Measurements from ENCODE around the gene NVL. TPM values are rescaled to one million over a fixed set of nuclear protein-coding genes. Genes with fewer than 3 reads are reported as not detected.

Gene NVL
- polyA plus RNA-seq, 2 of the 4 experiments (the other 2 are of a cell fraction): 22.3 to 28.6 TPM

DNA sequence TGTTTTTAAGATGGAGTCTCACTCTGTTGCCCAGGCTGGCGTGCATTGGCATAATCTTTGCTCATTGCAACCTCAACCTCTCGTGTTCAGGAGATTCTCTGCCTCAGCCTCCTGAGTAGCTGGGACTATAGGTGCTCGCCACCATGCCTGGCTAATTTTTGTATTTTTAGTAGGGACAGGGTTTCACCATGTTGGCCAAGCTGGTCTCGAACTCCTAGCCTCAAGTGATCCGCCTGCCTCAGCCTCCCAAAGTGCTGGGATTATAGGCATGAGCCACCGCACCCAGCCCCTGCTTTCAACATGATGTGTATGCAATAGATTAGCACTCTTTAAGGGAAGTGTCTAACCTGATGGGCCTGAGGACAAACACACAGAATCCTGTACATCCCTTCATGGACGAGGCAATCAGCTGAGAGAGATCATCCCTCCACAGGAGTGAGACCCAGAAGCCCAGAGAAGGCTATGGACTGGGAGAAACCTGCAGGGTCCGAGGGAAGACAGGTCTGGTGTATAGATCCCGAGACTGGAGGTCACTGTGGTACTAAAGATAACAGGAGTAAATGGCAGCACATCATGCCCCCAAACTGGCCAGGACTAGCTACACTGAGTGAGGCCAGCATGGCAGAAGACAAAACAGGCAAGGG is 152.5 kb downstream of the NVL start:
- ChIA-PET POLR2A (no interaction called here), CTCF (interaction anchor here (0.6 kb wide), 1 partner anchor 1463 kb away, joined by 5 read pairs; no protein-coding TSS in a partner anchor)
- DNase-seq (ENCODE audit: low read depth in 1 of 2, low spot score in 1 of 2): no peak
- Histone ChIP-seq H3K4me3 (no peak overlapping the region), H3K9me3 (no peaks in the 10 kb centered on the region), H3K4me1 (peaks cover 3% of the 10 kb centered on the region; the same call in 1 of the 3 replicates), H3K27ac (no peak overlapping the region), H3K4me2 (no peak overlapping the region)
- TF ChIP-seq RNF2 (IDR thresholded peaks at IDR 0.05; ENCODE audit: borderline replicate concordance, low read depth) (no peak), CHD4 (IDR thresholded peaks at IDR 0.05; ENCODE audit: borderline replicate concordance) (no peak), MAZ (IDR thresholded peaks at IDR 0.05; ENCODE audit: borderline replicate concordance, low read depth, low read length) (no peak)
- TF ChIP-seq, protein P1, sequence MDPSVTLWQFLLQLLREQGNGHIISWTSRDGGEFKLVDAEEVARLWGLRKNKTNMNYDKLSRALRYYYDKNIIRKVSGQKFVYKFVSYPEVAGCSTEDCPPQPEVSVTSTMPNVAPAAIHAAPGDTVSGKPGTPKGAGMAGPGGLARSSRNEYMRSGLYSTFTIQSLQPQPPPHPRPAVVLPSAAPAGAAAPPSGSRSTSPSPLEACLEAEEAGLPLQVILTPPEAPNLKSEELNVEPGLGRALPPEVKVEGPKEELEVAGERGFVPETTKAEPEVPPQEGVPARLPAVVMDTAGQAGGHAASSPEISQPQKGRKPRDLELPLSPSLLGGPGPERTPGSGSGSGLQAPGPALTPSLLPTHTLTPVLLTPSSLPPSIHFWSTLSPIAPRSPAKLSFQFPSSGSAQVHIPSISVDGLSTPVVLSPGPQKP (IDR thresholded peaks at IDR 0.05; ENCODE audit: low read depth, low read length): no peak
- TF ChIP-seq, protein P2, sequence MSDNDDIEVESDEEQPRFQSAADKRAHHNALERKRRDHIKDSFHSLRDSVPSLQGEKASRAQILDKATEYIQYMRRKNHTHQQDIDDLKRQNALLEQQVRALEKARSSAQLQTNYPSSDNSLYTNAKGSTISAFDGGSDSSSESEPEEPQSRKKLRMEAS (IDR thresholded peaks at IDR 0.05): no peak
- 81% methylated on average over 9 of the region's 9 CpGs for whole genome bisulfite sequencing (ENCODE audit: missing lambda C conversion rate)
- FAIRE-seq: no peak
- ATAC-seq: no peak

Small RNA genes lying within 50 kb of the gene (small RNA-seq; reads per million reads assigned to genes)
- 0 reads per million in 6 experiments for gene MIR320B2
- gene RF00139: 0 reads per million in 6 experiments
- gene RNU6-1008P: 0 reads per million in 6 experiments

Other genes starting within 250 kb of the NVL start
- 25.6 and 31.5 TPM in 2 replicates for gene FBXO28, start 216.1 kb downstream of the NVL start, polyA plus RNA-seq (2011; rRNA removed)
- gene FBXO28, start 216.1 kb downstream of the NVL start, polyA plus RNA-seq (2017; fragmentation: RNase III; extraction: RNeasy Plus Mini Kit Qiagen cat#74134 plus additional on column Dnase treatment): 18.8 to 20.7 TPM (median 19.1 TPM) in 3 replicates
- gene DEGS1, start 146.9 kb downstream of the NVL start, polyA plus RNA-seq (2011; rRNA removed): 99.3 and 112 TPM in 2 replicates
- 104 to 109 TPM (median 106 TPM) in 3 replicates for gene DEGS1, start 146.9 kb downstream of the NVL start, polyA plus RNA-seq (2017; fragmentation: RNase III; extraction: RNeasy Plus Mini Kit Qiagen cat#74134 plus additional on column Dnase treatment)
- 102 and 124 TPM in 2 replicates for gene CNIH4, start 26.7 kb upstream of the NVL start, polyA plus RNA-seq (2011; rRNA removed)
- 98.6 to 104 TPM (median 104 TPM) in 3 replicates for gene CNIH4, start 26.7 kb upstream of the NVL start, polyA plus RNA-seq (2017; fragmentation: RNase III; extraction: RNeasy Plus Mini Kit Qiagen cat#74134 plus additional on column Dnase treatment)
- 38.4 and 55.4 TPM in 2 replicates for gene WDR26, start 104.6 kb upstream of the NVL start, polyA plus RNA-seq (2011; rRNA removed)
- 44.3 to 45.9 TPM (median 45.2 TPM) in 3 replicates for gene WDR26, start 104.6 kb upstream of the NVL start, polyA plus RNA-seq (2017; fragmentation: RNase III; extraction: RNeasy Plus Mini Kit Qiagen cat#74134 plus additional on column Dnase treatment)

Measured in A549 (cell line).